A673 (cell line): ENCODE data around the gene SPNS2.

ENCODE experiments used
- EZH2 ChIP-seq: fragments of 200-600 bp; sonication (generic); IDR thresholded peaks from 2 replicates; pipeline ENCODE4 v1.6.1; 2017; ENCODE audit warnings: borderline replicate concordance, low read depth, mild to moderate bottlenecking, mixed read lengths, antibody characterized with exemption, low read length; ENCODE audit not compliant: poor library complexity, severe bottlenecking
- TF ChIP-seq, protein P1 (sequence below): fragments of 300-800, 200-600 bp; sonication (generic); conservative IDR thresholded peaks from 2 replicates; pipeline ENCODE4 v1.5.1; 2017; ENCODE audit warnings: low read depth, mild to moderate bottlenecking, antibody characterized with exemption, low read length, moderate library complexity, mixed read lengths

- no peak for TF ChIP-seq EZH2
- TF ChIP-seq, protein P1, sequence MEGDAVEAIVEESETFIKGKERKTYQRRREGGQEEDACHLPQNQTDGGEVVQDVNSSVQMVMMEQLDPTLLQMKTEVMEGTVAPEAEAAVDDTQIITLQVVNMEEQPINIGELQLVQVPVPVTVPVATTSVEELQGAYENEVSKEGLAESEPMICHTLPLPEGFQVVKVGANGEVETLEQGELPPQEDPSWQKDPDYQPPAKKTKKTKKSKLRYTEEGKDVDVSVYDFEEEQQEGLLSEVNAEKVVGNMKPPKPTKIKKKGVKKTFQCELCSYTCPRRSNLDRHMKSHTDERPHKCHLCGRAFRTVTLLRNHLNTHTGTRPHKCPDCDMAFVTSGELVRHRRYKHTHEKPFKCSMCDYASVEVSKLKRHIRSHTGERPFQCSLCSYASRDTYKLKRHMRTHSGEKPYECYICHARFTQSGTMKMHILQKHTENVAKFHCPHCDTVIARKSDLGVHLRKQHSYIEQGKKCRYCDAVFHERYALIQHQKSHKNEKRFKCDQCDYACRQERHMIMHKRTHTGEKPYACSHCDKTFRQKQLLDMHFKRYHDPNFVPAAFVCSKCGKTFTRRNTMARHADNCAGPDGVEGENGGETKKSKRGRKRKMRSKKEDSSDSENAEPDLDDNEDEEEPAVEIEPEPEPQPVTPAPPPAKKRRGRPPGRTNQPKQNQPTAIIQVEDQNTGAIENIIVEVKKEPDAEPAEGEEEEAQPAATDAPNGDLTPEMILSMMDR = no peak
Observed at GRCh38 chr17:4551796-4552525, 53.3 kb downstream of the SPNS2 start.
